Activated CD4-positive, alpha-beta T cell treated with anti-CD3 and anti-CD28 coated beads for 36 hours (primary cell): ENCODE results near the gene SLC12A7. TPM values are rescaled to one million over a fixed set of nuclear protein-coding genes. Genes with fewer than 3 reads are reported as not detected.

Experiments used
- ATAC-seq: fragments of 200-7000 bp; cut with Tn5 transposase; one replicate; pipeline ENCODE4 v1.10.0; 2021; ENCODE audit warnings: mild to moderate bottlenecking, moderate library complexity
- CTCF ChIA-PET: fragments of 350-600 bp; sonication (Branson Sonifier 250); formaldehyde crosslinking; loops from one replicate; lab custom pipeline; 2021; ENCODE audit warnings: antibody characterized with exemption; lab: Charles Lee
- POLR2A ChIA-PET: fragments of 350-600 bp; sonication (Branson Sonifier 250); formaldehyde crosslinking; loops from one replicate; lab custom pipeline; 2021; ENCODE audit warnings: antibody characterized with exemption, inconsistent platforms; lab: Charles Lee
- DNase-seq: peaks from one replicate; pipeline ENCODE4 v3.0.0-alpha.2; 2020
- H3K27ac Mint-ChIP-seq: one replicate; pipeline ENCODE4 v1.8.0; 2021; ENCODE audit warnings: mixed read lengths
- H3K27me3 Mint-ChIP-seq: one replicate; pipeline ENCODE4 v1.8.0; 2021; ENCODE audit warnings: mixed read lengths
- H3K36me3 Mint-ChIP-seq: one replicate; pipeline ENCODE4 v1.8.0; 2021; ENCODE audit warnings: low read depth, mixed read lengths
- H3K4me1 Mint-ChIP-seq: one replicate; pipeline ENCODE4 v1.8.0; 2021; ENCODE audit warnings: mixed read lengths
- H3K4me3 Mint-ChIP-seq: one replicate; pipeline ENCODE4 v1.8.0; 2021; ENCODE audit warnings: mild to moderate bottlenecking, moderate library complexity, mixed read lengths
- H3K9me3 Mint-ChIP-seq: one replicate; pipeline ENCODE4 v1.8.0; 2021; ENCODE audit warnings: low read depth, mixed read lengths
- intact Hi-C, 2 experiments: fragments of 100-400 bp; cut with DNase I in 1 of 2; cut with micrococcal nuclease in 1 of 2; formaldehyde crosslinking; loops; one replicate each; pipeline versions ENCODE4 v1.14.2 to v1.15.1; 2022 to 2024; cut with DNase I, micrococcal nuclease
- total RNA-seq, 2 experiments: library from RNA; stranded (reverse); gene quantifications; one replicate each; pipeline ENCODE4 v1.2.3, GENCODE V29; 2021

Gene SLC12A7
- total RNA-seq, 2 experiments from 2014 or later = 18.5 to 21.6 TPM

DNA sequence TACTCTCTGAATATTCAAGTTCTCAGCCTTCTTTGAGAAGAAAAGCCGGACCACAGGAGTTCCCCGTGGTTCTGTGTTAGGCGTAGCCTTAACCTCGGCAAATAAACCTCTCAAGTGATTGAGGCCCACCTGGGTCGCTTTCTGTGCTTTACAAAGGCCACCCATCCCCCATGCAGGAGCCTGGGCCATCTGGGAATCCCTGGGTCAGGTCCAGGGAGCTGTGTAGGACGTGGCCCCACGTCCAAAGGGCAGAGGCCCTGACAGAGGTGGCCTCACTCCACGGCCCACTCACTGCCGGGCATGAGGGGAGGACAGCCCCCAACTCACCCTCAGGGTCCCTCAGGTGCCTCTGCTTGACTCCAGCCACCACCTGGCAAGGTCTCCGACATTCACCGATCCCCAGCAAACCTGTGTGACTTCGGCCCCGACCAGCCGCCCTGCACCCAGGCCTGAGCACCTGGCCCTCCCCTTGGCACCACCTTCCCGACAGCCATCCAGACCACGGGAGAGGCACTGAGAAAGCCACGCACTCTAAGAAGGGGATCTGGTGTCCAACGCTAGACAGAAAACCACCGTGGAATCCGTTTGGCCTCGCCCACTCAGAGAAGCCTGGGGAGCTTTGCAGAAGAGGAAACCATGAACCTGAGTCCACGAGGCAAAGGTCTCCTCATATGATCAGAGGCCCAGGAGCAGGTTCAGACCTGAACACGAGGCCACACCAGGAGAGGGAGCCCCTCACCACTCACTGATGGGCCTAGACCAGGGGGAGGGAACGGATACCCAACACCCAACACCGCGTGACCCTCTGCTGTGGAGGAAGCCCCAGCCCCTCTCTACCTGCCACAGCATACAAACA lies 4.5 kb downstream of the SLC12A7 start:
- H3K4me3 Mint-ChIP-seq = peak overlapping the region; percentile 44
- DNase-seq = peak; percentile 33
- ChIA-PET CTCF (no interaction called here), POLR2A (no interaction called here)
- peaks cover 70% of the 10 kb centered on the region for H3K4me1 Mint-ChIP-seq
- ATAC-seq = no peak
- no peaks in the 10 kb centered on the region for H3K36me3 Mint-ChIP-seq
- H3K27ac Mint-ChIP-seq = peak overlapping the region; percentile 52
- H3K9me3 Mint-ChIP-seq = no peaks in the 10 kb centered on the region
- no peaks in the 10 kb centered on the region for H3K27me3 Mint-ChIP-seq
- intact Hi-C loops = loop anchor here in 1 of 2 experiments (2.0 to 5.0 kb wide), 2 partner anchors 33 to 690 kb away; partner anchors contain the start of gene MRPL36

GRCh38 chr5:1106385-1107166 lies 5.3 kb downstream of the SLC12A7 start:
- ATAC-seq = peak; percentile 23
- Mint-ChIP-seq H3K4me1 (peaks cover 77% of the 10 kb centered on the region), H3K27ac (peak overlapping the region; percentile 83), H3K27me3 (no peaks in the 10 kb centered on the region), H3K4me3 (peak overlapping the region; percentile 44), H3K36me3 (no peaks in the 10 kb centered on the region), H3K9me3 (no peaks in the 10 kb centered on the region)
- POLR2A ChIA-PET = no interaction called here
- CTCF ChIA-PET = interaction anchor here (0.9 to 1.8 kb wide), 2 partner anchors 9 to 99 kb away, joined by 3 to 6 read pairs; no protein-coding TSS in a partner anchor
- intact Hi-C loops = loop anchor here in 1 of 2 experiments (2.0 to 5.0 kb wide), 2 partner anchors 34 to 691 kb away; partner anchors contain the start of gene MRPL36
- peak; percentile 64 for DNase-seq

GRCh38 chr5:1105350-1106265 lies 6.3 kb downstream of the SLC12A7 start:
- Mint-ChIP-seq H3K9me3 (no peaks in the 10 kb centered on the region), H3K36me3 (no peaks in the 10 kb centered on the region), H3K27me3 (no peaks in the 10 kb centered on the region), H3K27ac (peak overlapping the region; percentile 83), H3K4me3 (peak overlapping the region; percentile 8), H3K4me1 (peaks cover 76% of the 10 kb centered on the region)
- ChIA-PET CTCF (interaction anchor here (0.9 to 1.8 kb wide), 2 partner anchors 10 to 98 kb away, joined by 3 to 6 read pairs; no protein-coding TSS in a partner anchor), POLR2A (no interaction called here)
- peak; percentile 79 for DNase-seq
- intact Hi-C loops = loop anchor here in 1 of 2 experiments (2.0 to 5.0 kb wide), 2 partner anchors 35 to 692 kb away; partner anchors contain the start of gene MRPL36
- ATAC-seq = peak; percentile 60

DNA sequence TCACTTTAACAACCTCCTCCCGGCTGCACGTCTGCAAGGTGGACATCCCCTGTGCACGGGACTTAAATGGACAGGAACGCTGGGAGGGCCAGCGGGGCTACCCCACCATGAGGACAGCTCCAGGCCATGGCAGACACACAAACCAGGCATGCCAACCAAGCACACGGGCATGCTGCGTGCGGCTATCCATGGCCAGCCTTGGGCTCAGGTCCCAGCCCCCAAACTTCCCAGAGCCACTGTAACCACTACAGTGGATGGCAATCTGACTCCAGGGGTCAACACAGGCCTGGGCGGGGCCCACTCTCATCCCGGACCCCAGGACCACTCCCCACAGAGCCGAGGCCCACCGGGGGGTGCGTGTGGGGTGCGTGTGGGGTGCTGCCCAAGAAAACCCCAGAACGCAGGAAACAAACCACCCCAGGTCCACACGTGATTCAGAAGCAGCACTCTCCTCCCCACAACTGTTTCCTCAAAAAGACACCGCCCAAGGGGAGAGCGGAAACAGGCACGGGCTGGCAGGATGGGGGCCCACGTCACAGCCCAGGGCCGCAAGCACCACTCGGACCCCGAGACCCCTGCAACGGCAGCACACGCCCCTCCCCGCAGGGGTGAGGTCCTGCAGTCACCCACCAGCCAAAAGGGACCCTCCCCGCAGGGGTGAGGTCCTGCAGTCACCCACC lies 7.4 kb downstream of the SLC12A7 start:
- intact Hi-C loops = loop anchor here in 1 of 2 experiments (5.0 kb wide), 1 partner anchor 693 kb away; the partner anchor contains the start of gene MRPL36
- Mint-ChIP-seq H3K9me3 (no peaks in the 10 kb centered on the region), H3K27me3 (no peaks in the 10 kb centered on the region), H3K4me3 (peak overlapping the region; percentile 8), H3K27ac (peak overlapping the region; percentile 55), H3K4me1 (peaks cover 71% of the 10 kb centered on the region), H3K36me3 (no peaks in the 10 kb centered on the region)
- CTCF ChIA-PET = no interaction called here
- POLR2A ChIA-PET = no interaction called here
- ATAC-seq (peak; percentile 30), DNase-seq (peak; percentile 59)

GRCh38 chr5:1103505-1104326 lies 8.1 kb downstream of the SLC12A7 start:
- H3K4me3 Mint-ChIP-seq = peak overlapping the region; percentile 8
- ChIA-PET CTCF (interaction anchor here (0.6 kb wide), 1 partner anchor 376 kb away, joined by 3 read pairs; no protein-coding TSS in a partner anchor), POLR2A (no interaction called here)
- DNase-seq = peak; percentile 36
- intact Hi-C loops = no loop called here
- no peaks in the 10 kb centered on the region for H3K27me3 Mint-ChIP-seq
- H3K9me3 Mint-ChIP-seq = no peaks in the 10 kb centered on the region
- no peak for ATAC-seq
- H3K27ac Mint-ChIP-seq = peak overlapping the region; percentile 17
- H3K4me1 Mint-ChIP-seq = peaks cover 71% of the 10 kb centered on the region
- H3K36me3 Mint-ChIP-seq = no peaks in the 10 kb centered on the region

DNA sequence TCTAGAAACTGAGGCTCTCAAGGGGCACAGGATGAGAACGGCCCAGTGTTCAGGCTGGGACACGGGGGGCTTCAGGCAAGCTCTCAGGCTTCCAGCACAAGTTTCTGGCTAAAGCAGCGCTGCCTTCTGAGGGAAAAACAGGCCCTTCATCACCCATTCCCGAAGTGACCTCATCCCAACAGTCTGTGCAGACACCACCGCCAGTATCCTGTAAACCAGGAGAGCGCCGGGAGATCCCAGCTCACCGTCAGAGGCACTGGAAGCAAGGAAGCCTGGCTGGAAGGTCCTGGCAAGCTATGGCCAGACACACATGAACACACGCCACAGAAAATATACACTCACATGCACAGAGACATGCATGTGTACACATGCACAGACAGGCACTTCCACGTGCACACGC lies 8.8 kb downstream of the SLC12A7 start:
- Mint-ChIP-seq H3K27ac (no peak overlapping the region), H3K27me3 (no peaks in the 10 kb centered on the region), H3K9me3 (no peaks in the 10 kb centered on the region), H3K4me1 (peaks cover 65% of the 10 kb centered on the region), H3K4me3 (peak overlapping the region; percentile 8), H3K36me3 (no peaks in the 10 kb centered on the region)
- ATAC-seq (no peak), DNase-seq (no peak)
- intact Hi-C loops = no loop called here
- ChIA-PET POLR2A (no interaction called here), CTCF (interaction anchor here (0.6 kb wide), 1 partner anchor 377 kb away, joined by 3 read pairs; no protein-coding TSS in a partner anchor)

DNA sequence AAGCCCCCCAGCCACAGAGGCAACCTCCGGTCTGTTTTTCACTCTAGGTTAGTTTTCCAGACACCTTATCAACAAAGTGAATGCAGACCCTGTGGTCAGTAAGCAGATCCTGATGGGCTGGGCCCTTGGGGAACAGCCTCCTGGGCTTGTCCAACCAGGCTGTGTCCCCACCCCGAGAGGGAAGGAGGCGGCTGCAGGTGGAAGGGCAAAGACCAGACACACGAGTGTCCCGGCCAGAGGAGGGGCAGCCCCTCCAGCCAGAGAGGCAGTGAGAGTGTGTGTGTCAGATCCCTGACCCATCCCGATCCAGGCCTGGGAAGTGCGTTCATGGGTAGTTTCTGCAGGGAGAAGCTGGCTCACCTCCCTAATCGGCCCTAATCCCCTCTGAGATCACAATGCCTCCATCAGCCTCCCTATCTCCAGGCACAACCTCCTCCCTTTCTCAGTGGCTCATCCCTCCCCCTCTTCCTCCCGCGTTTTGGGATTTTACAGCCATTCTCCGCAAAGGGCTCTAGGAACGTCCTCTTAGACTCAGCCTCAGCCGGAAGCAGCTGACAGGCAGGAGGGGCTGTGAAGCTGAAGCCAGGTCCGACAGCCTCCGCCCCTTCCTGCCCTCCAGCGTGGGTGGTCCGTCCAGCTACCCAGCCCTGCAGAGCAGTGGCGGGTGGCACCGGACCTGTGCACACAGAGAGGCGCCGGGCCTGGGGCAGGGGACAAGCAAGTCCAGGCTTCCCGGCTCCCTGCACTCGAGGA lies 9.7 kb downstream of the SLC12A7 start:
- Mint-ChIP-seq H3K9me3 (no peaks in the 10 kb centered on the region), H3K36me3 (no peaks in the 10 kb centered on the region), H3K27ac (no peak overlapping the region), H3K4me1 (peaks cover 60% of the 10 kb centered on the region), H3K4me3 (no peak overlapping the region), H3K27me3 (no peaks in the 10 kb centered on the region)
- ATAC-seq (no peak), DNase-seq (peak; percentile 25)
- ChIA-PET CTCF (interaction anchor here (0.5 to 0.7 kb wide), 3 partner anchors 19 to 1010 kb away, joined by 3 read pairs; partner anchors contain the start of gene PLEKHG4B), POLR2A (no interaction called here)
- intact Hi-C loops = no loop called here

- ATAC-seq (no peak), DNase-seq (no peak)
- CTCF ChIA-PET = interaction anchor here (0.7 kb wide), 1 partner anchor 43 kb away, joined by 3 read pairs; no protein-coding TSS in a partner anchor
- Mint-ChIP-seq H3K4me1 (peaks cover 51% of the 10 kb centered on the region), H3K4me3 (no peak overlapping the region), H3K27ac (no peak overlapping the region), H3K36me3 (no peaks in the 10 kb centered on the region), H3K9me3 (no peaks in the 10 kb centered on the region), H3K27me3 (no peaks in the 10 kb centered on the region)
- POLR2A ChIA-PET = no interaction called here
- intact Hi-C loops = no loop called here
Measured at GRCh38 chr5:1100664-1101574, 10.9 kb downstream of the SLC12A7 start.
